Measurements from ENCODE around the gene FAM168A. TPM values are rescaled to one million over a fixed set of nuclear protein-coding genes. Genes with fewer than 3 reads are reported as not detected.

The FAM168A gene
- total RNA-seq, 1 experiment from 2014 or later, result 25.9 TPM

DNA sequence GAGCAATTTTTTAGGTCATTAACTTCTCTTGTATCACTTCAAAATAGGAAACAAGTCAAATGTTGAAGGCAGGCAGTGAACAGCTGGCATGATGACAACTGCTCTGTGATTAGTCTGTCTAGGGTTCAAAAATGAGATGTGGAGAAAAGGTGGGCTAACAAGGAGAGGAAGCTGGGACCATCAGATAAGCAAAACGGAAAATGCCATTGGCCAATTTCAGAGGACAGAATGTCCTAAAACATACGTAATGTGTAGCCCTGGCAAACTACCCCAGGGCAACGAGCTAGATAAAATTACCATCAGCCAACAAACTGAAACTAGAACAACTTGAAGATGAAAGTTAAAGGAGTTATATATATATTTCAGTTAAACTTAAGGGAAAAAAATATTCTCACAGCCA, 128.5 kb downstream of the FAM168A start:
- Mint-ChIP-seq H3K27me3 (ENCODE audit: low read depth) (no peaks in the 10 kb centered on the region), H3K4me1 (no peaks in the 10 kb centered on the region), H3K4me3 (no peak overlapping the region), H3K36me3 (no peaks in the 10 kb centered on the region), H3K9me3 (no peaks in the 10 kb centered on the region), H3K27ac (peak overlapping the region; percentile 1; the same call in 1 of the 2 replicates)
- ChIA-PET POLR2A (interaction anchor here (0.6 kb wide), 1 partner anchor 130 kb away, joined by 3 read pairs; no protein-coding TSS in a partner anchor), CTCF (interaction anchor here (0.5 to 2.9 kb wide), 5 partner anchors 9 to 733 kb away, joined by 3 to 16 read pairs (median 4); no protein-coding TSS in a partner anchor)
- ATAC-seq (no peak), DNase-seq (ENCODE audit: low spot score) (no peak)
- TF ChIP-seq TEAD1 (CRISPR knock-in tag; IDR thresholded peaks at IDR 0.05), result no peak
- TF ChIP-seq, protein P1, sequence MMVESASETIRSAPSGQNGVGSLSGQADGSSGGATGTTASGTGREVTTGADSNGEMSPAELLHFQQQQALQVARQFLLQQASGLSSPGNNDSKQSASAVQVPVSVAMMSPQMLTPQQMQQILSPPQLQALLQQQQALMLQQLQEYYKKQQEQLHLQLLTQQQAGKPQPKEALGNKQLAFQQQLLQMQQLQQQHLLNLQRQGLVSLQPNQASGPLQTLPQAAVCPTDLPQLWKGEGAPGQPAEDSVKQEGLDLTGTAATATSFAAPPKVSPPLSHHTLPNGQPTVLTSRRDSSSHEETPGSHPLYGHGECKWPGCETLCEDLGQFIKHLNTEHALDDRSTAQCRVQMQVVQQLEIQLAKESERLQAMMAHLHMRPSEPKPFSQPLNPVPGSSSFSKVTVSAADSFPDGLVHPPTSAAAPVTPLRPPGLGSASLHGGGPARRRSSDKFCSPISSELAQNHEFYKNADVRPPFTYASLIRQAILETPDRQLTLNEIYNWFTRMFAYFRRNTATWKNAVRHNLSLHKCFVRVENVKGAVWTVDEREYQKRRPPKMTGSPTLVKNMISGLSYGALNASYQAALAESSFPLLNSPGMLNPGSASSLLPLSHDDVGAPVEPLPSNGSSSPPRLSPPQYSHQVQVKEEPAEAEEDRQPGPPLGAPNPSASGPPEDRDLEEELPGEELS (CRISPR knock-in tag; IDR thresholded peaks at IDR 0.05), result no peak
- no peak for TF ChIP-seq ZNF396 (CRISPR knock-in tag; IDR thresholded peaks at IDR 0.05; ENCODE audit: borderline replicate concordance)
- no peak for TF ChIP-seq MXD4 (CRISPR knock-in tag; IDR thresholded peaks at IDR 0.05; ENCODE audit: borderline replicate concordance)
- no peak for TF ChIP-seq ZNF263 (CRISPR knock-in tag; IDR thresholded peaks at IDR 0.05; ENCODE audit: low read depth)
- TF ChIP-seq, protein P2, sequence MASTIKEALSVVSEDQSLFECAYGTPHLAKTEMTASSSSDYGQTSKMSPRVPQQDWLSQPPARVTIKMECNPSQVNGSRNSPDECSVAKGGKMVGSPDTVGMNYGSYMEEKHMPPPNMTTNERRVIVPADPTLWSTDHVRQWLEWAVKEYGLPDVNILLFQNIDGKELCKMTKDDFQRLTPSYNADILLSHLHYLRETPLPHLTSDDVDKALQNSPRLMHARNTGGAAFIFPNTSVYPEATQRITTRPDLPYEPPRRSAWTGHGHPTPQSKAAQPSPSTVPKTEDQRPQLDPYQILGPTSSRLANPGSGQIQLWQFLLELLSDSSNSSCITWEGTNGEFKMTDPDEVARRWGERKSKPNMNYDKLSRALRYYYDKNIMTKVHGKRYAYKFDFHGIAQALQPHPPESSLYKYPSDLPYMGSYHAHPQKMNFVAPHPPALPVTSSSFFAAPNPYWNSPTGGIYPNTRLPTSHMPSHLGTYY (CRISPR knock-in tag; IDR thresholded peaks at IDR 0.05), result no peak
- TF ChIP-seq, protein P3, sequence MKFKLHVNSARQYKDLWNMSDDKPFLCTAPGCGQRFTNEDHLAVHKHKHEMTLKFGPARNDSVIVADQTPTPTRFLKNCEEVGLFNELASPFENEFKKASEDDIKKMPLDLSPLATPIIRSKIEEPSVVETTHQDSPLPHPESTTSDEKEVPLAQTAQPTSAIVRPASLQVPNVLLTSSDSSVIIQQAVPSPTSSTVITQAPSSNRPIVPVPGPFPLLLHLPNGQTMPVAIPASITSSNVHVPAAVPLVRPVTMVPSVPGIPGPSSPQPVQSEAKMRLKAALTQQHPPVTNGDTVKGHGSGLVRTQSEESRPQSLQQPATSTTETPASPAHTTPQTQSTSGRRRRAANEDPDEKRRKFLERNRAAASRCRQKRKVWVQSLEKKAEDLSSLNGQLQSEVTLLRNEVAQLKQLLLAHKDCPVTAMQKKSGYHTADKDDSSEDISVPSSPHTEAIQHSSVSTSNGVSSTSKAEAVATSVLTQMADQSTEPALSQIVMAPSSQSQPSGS (CRISPR knock-in tag; IDR thresholded peaks at IDR 0.05; ENCODE audit: borderline replicate concordance, low read depth), result no peak
- TF ChIP-seq NR2C2 (CRISPR knock-in tag; IDR thresholded peaks at IDR 0.05), result no peak
- TF ChIP-seq FOXP1 (CRISPR knock-in tag; IDR thresholded peaks at IDR 0.05; ENCODE audit: borderline replicate concordance), result no peak
- TF ChIP-seq OVOL2 (CRISPR knock-in tag; IDR thresholded peaks at IDR 0.05; ENCODE audit: borderline replicate concordance), result no peak
- TF ChIP-seq NR1H2 (CRISPR knock-in tag; IDR thresholded peaks at IDR 0.05), result no peak

DNA sequence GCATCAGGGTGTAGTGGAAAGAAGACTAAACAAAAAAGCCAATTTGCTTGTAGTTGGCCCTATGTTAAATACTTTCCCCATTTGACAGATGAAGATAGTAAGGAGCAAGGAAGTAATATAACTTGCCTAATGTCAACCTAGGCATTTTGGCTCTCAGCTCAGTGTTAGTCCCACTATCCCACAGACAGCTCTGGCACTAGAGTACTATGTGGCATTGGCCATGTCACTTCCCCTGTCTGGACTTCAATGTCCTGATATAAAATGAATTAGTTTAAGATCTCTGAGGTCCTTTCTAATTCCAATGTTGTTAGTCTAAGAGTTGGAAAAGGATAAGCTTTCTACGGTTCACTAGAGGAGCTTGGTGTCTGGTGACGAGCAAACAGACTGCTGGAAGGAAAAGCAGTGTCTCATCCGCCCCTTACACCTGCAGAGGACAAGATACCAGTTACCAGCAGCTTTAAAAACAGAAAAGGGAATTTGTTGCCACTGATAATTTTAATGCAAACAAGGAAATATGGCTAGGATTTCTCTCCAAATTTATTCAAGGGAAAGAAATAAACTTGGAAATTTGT, 129.2 kb downstream of the FAM168A start:
- H3K27me3 Mint-ChIP-seq (ENCODE audit: low read depth), result no peaks in the 10 kb centered on the region
- no peaks in the 10 kb centered on the region for H3K4me1 Mint-ChIP-seq
- H3K4me3 Mint-ChIP-seq, result no peak overlapping the region
- ChIA-PET POLR2A (interaction anchor here (0.6 kb wide), 1 partner anchor 130 kb away, joined by 3 read pairs; no protein-coding TSS in a partner anchor), CTCF (interaction anchor here (0.8 to 2.9 kb wide), 5 partner anchors 8 to 192 kb away, joined by 3 to 16 read pairs (median 4); no protein-coding TSS in a partner anchor)
- ATAC-seq, result no peak
- no peak for DNase-seq (ENCODE audit: low spot score)
- no peak overlapping the region for H3K27ac Mint-ChIP-seq
- H3K9me3 Mint-ChIP-seq, result no peaks in the 10 kb centered on the region
- no peaks in the 10 kb centered on the region for H3K36me3 Mint-ChIP-seq
- TF ChIP-seq, protein P4, sequence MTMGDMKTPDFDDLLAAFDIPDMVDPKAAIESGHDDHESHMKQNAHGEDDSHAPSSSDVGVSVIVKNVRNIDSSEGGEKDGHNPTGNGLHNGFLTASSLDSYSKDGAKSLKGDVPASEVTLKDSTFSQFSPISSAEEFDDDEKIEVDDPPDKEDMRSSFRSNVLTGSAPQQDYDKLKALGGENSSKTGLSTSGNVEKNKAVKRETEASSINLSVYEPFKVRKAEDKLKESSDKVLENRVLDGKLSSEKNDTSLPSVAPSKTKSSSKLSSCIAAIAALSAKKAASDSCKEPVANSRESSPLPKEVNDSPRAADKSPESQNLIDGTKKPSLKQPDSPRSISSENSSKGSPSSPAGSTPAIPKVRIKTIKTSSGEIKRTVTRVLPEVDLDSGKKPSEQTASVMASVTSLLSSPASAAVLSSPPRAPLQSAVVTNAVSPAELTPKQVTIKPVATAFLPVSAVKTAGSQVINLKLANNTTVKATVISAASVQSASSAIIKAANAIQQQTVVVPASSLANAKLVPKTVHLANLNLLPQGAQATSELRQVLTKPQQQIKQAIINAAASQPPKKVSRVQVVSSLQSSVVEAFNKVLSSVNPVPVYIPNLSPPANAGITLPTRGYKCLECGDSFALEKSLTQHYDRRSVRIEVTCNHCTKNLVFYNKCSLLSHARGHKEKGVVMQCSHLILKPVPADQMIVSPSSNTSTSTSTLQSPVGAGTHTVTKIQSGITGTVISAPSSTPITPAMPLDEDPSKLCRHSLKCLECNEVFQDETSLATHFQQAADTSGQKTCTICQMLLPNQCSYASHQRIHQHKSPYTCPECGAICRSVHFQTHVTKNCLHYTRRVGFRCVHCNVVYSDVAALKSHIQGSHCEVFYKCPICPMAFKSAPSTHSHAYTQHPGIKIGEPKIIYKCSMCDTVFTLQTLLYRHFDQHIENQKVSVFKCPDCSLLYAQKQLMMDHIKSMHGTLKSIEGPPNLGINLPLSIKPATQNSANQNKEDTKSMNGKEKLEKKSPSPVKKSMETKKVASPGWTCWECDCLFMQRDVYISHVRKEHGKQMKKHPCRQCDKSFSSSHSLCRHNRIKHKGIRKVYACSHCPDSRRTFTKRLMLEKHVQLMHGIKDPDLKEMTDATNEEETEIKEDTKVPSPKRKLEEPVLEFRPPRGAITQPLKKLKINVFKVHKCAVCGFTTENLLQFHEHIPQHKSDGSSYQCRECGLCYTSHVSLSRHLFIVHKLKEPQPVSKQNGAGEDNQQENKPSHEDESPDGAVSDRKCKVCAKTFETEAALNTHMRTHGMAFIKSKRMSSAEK (CRISPR knock-in tag; IDR thresholded peaks at IDR 0.05; ENCODE audit: borderline replicate concordance), result no peak
- TF ChIP-seq CBFB (CRISPR knock-in tag; IDR thresholded peaks at IDR 0.05; ENCODE audit: low read depth) (no peak), ZNF138 (CRISPR knock-in tag; conservative IDR thresholded peaks at IDR 0.05) (no peak), KAT7 (CRISPR knock-in tag; IDR thresholded peaks at IDR 0.05; ENCODE audit: borderline replicate concordance) (no peak), MXD4 (CRISPR knock-in tag; IDR thresholded peaks at IDR 0.05; ENCODE audit: borderline replicate concordance) (no peak), NR1H2 (CRISPR knock-in tag; IDR thresholded peaks at IDR 0.05) (no peak), TP53 (CRISPR knock-in tag; IDR thresholded peaks at IDR 0.05) (no peak), ETV6 (CRISPR knock-in tag; IDR thresholded peaks at IDR 0.05) (no peak)
- TF ChIP-seq, protein P5, sequence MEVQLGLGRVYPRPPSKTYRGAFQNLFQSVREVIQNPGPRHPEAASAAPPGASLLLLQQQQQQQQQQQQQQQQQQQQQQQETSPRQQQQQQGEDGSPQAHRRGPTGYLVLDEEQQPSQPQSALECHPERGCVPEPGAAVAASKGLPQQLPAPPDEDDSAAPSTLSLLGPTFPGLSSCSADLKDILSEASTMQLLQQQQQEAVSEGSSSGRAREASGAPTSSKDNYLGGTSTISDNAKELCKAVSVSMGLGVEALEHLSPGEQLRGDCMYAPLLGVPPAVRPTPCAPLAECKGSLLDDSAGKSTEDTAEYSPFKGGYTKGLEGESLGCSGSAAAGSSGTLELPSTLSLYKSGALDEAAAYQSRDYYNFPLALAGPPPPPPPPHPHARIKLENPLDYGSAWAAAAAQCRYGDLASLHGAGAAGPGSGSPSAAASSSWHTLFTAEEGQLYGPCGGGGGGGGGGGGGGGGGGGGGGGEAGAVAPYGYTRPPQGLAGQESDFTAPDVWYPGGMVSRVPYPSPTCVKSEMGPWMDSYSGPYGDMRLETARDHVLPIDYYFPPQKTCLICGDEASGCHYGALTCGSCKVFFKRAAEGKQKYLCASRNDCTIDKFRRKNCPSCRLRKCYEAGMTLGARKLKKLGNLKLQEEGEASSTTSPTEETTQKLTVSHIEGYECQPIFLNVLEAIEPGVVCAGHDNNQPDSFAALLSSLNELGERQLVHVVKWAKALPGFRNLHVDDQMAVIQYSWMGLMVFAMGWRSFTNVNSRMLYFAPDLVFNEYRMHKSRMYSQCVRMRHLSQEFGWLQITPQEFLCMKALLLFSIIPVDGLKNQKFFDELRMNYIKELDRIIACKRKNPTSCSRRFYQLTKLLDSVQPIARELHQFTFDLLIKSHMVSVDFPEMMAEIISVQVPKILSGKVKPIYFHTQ (CRISPR knock-in tag; IDR thresholded peaks at IDR 0.05), result no peak
- TF ChIP-seq, protein P6, sequence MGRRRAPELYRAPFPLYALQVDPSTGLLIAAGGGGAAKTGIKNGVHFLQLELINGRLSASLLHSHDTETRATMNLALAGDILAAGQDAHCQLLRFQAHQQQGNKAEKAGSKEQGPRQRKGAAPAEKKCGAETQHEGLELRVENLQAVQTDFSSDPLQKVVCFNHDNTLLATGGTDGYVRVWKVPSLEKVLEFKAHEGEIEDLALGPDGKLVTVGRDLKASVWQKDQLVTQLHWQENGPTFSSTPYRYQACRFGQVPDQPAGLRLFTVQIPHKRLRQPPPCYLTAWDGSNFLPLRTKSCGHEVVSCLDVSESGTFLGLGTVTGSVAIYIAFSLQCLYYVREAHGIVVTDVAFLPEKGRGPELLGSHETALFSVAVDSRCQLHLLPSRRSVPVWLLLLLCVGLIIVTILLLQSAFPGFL (CRISPR knock-in tag; IDR thresholded peaks at IDR 0.05; ENCODE audit: borderline replicate concordance), result no peak
- TF ChIP-seq, protein P7, sequence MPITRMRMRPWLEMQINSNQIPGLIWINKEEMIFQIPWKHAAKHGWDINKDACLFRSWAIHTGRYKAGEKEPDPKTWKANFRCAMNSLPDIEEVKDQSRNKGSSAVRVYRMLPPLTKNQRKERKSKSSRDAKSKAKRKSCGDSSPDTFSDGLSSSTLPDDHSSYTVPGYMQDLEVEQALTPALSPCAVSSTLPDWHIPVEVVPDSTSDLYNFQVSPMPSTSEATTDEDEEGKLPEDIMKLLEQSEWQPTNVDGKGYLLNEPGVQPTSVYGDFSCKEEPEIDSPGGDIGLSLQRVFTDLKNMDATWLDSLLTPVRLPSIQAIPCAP (CRISPR knock-in tag; IDR thresholded peaks at IDR 0.05), result no peak
